Motor neuron (in vitro differentiated cells): ENCODE data around the gene SLC6A6. TPM values are rescaled to one million over a fixed set of nuclear protein-coding genes. Genes with fewer than 3 reads are reported as not detected.

ENCODE experiments used
- ATAC-seq, 8 experiments: fragments of 200-7000 bp; cut with Tn5 transposase; replicated peaks in 6 of 8; 2 replicates each; pipeline ENCODE4 v1.8.0; 2021; ENCODE audit warnings: mild to moderate bottlenecking in 8 of 8, moderate library complexity in 8 of 8
- H3K27ac ChIP-seq, 2 donors: fragments of 250-450 bp; sonication (Bioruptor Pico); 2 replicates each; pipeline ENCODE4 v1.9.0; 2021; ENCODE audit warnings: antibody characterized with exemption in 2 of 2, mild to moderate bottlenecking in 2 of 2, moderate library complexity in 1 of 2
- H3K4me1 ChIP-seq, 2 donors: fragments of 250-450 bp; sonication (Bioruptor Pico); replicated peaks in 1 of 2; 2 replicates each; pipeline ENCODE4 v1.6.1; 2021; ENCODE audit warnings: antibody characterized with exemption in 2 of 2, mild to moderate bottlenecking in 2 of 2, moderate library complexity in 1 of 2
- H3K4me3 ChIP-seq, 5 donors: fragments of 250-450 bp; sonication (Bioruptor Pico); 2 replicates each; pipeline ENCODE4 v1.9.0; 2021; ENCODE audit warnings: antibody characterized with exemption in 5 of 5, mild to moderate bottlenecking in 5 of 5, moderate library complexity in 4 of 5
- WGBS, 10 experiments: fragments of 450-650 bp; shearing (Covaris generic); methylation state at CpG; one replicate each; pipeline ENCODE4 v1.0.0; 2022; 5-methylcytosine and 5-hydroxymethylcytosine counted together
- in situ Hi-C, 9 experiments: fragments of 400-800 bp; cut with MboI; loops; one replicate each; pipeline ENCODE4 v1.15.0; 2021; ENCODE audit warnings: low sequenced_read_pairs in 9 of 9, low pct_unique_long_range_greater_than_20kb in 2 of 9; ENCODE audit not compliant: unreplicated experiment in 9 of 9
- total RNA-seq, 8 experiments: library from RNA; unstranded; fragments of 300-600 nt; gene quantifications; 2 replicates each; pipeline versions ENCODE4 v1.2.3 to v1.2.4, GENCODE V29; 2022

The SLC6A6 gene
- total RNA-seq, 8 experiments from 2014 or later = 5.6 to 53.5 (median 8.3) TPM

DNA sequence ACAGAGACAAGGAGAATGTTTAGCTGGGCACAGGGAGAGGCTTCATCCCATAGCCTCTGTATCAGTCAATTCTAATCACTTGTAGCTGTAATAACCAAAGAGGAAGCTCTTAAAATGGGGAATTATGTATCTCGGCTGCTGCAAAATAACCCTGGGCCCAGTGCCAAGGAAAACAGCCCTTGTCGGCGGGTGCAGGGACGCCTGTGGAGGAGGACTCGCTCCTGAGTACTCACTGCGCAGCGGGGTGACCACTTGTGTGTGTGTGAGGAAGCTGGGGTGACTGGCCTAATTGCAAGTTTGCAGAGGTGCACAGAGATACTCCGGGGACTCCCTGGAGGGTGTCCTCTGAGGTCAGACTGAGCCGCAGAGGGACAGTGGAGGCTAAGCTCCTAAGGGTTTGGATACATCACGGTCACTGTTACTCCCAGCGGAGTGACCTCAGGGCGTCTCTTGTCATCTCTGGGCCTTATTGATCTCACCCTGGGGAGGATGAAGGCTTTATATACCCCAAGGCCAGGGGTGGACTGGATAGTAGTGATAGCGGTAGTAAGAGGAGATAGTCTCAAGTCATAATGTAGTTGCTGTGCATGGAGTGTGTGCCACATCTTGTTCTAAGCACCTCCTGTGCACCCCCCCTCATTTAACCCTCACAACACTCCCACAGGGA, 37.2 kb downstream of the SLC6A6 start:
- peak in 3 of 8 experiments; percentile 24 to 55 (median 29) for ATAC-seq
- no peak overlapping the region for H3K27ac ChIP-seq
- 58 to 100% (median 86%) methylated on average over 1 to 8 of the region's 13 CpGs; no CpG with 5 or more reads in 5 of the 10 experiments for WGBS, 10 experiments
- H3K4me1 ChIP-seq = peaks cover 3 to 19% of the 10 kb centered on the region in 2 donors
- in situ Hi-C loops = no loop called here
- no peak overlapping the region for H3K4me3 ChIP-seq

DNA sequence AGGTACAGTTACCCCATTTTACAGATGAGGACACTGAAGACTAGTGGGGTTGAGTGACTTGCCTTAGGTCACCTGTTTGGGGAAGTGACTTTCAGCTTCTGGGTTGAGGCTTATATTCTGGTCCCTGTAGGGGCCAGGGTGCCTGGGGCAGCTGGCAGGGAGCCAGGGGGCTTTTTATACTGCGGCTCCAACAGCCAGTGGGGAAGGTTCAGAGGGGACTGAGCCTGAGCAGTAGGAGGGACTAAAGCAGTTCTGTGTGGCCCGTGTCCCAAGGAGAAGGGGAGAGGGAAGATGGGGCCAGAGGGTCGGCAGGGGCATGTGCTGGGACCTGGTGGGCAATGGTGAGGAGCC, 37.7 kb downstream of the SLC6A6 start:
- WGBS, 10 experiments = 70% methylated on average over 2 of the region's 3 CpGs; no CpG with 5 or more reads in 9 of the 10 experiments
- peak in 6 of 8 experiments; percentile 24 to 37 (median 28) for ATAC-seq

DNA sequence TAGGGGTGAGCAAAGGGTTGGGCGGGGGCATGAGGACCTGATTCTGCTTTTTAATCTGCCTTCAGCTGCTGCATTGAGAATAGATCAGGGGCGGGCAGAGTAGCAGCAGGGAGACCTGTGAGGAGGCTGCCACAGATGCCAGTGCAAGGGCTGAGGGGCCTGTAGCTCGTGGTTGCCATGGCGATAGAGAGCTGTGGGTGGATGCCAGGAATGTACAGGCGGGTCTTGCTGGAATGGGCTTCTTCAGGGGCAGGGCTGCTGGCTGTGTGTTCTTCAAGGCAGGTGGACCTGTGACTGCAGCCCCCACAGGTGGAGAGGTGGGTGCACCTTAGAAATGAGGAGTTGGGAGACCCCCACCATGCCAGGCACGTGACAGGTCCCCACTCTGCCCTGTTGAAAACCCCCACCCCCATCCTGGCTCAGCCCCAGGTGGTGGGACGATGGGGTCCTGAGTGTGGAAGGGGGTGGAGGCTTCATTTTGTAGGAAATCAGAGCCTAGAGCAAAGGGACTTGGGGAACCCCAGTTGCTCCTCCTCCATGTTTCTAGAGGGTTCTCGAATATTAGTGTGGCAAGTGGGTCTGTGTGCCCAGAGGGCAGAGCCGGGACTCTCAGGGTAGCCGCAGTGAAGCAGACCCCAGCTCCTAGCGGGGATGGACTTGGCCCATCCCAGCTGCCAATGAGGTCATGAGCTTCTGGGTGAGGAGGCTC, 38.3 kb downstream of the SLC6A6 start:
- H3K4me1 ChIP-seq = peaks cover 3 to 15% of the 10 kb centered on the region in 2 donors
- WGBS, 10 experiments = 50 to 83% (median 60%) methylated on average over 1 to 3 of the region's 11 CpGs; no CpG with 5 or more reads in 6 of the 10 experiments
- peak in 6 of 8 experiments; percentile 71 to 96 (median 84) for ATAC-seq
- no peak overlapping the region for H3K4me3 ChIP-seq
- in situ Hi-C loops = no loop called here
- H3K27ac ChIP-seq = no peak overlapping the region

More for the DNA sequence above, 37.7 kb downstream of the SLC6A6 start:
- Histone ChIP-seq H3K4me3 (no peak overlapping the region), H3K27ac (no peak overlapping the region), H3K4me1 (peaks cover 3 to 19% of the 10 kb centered on the region in 2 donors)
- in situ Hi-C loops = no loop called here

DNA sequence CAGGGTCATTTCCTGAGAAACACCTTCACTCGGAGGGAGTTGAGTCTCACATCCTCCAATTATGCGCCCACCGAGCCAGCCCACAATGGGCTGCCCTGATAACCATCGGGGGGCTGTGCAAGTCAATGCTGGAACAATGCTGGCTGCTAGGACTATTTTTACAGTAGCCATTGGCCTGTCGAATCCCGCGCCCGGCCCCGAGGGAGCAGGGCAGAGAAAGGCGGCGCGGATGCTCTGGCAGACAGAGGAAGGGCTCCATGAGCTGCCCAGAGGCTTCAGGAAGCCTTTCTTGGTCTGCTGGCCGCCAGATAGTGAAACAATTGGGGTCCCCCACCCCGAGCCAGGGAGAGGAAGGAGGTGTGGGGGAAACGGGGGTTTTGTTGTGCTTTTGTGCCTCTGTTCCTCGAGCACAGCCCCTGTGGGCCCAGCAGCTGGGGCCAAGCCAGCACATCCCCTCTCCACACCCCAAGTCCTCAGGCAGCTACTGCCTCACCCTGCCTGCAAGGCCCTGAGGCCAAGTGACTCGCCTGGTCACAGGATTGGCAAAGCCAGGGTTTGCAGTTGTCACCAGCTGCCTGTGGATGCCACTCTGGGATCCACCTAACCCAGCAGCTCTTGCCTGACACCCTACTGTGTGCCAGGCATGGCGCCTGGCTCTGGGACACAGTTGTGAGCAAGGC, 39.0 kb downstream of the SLC6A6 start:
- H3K27ac ChIP-seq = no peak overlapping the region
- in situ Hi-C loops = no loop called here
- WGBS, 10 experiments = 47 to 100% (median 80%) methylated on average over 1 to 6 of the region's 18 CpGs; no CpG with 5 or more reads in 4 of the 10 experiments
- peaks cover 3 to 14% of the 10 kb centered on the region in 2 donors for H3K4me1 ChIP-seq
- no peak overlapping the region for H3K4me3 ChIP-seq
- peak in 4 of 8 experiments; percentile 20 to 84 (median 54) for ATAC-seq

GRCh38 chr3:14441920-14442300, 39.5 kb downstream of the SLC6A6 start:
- no peak overlapping the region for H3K27ac ChIP-seq
- 68 to 100% (median 93%) methylated on average over 2 to 4 of the region's 6 CpGs; no CpG with 5 or more reads in 5 of the 10 experiments for WGBS, 10 experiments
- in situ Hi-C loops = no loop called here
- ATAC-seq = peak in 4 of 8 experiments; percentile 25 to 69 (median 52)
- H3K4me3 ChIP-seq = no peak overlapping the region
- peaks cover 3 to 14% of the 10 kb centered on the region in 2 donors for H3K4me1 ChIP-seq

GRCh38 chr3:14444380-14444779, 42.0 kb downstream of the SLC6A6 start:
- no peak for ATAC-seq
- Histone ChIP-seq H3K27ac (no peak overlapping the region), H3K4me3 (no peak overlapping the region), H3K4me1 (peaks cover 3 to 13% of the 10 kb centered on the region in 2 donors)
- in situ Hi-C loops = no loop called here
- WGBS, 10 experiments = 80 to 97% (median 93%) methylated on average over 1 to 6 of the region's 6 CpGs; no CpG with 5 or more reads in 3 of the 10 experiments

DNA sequence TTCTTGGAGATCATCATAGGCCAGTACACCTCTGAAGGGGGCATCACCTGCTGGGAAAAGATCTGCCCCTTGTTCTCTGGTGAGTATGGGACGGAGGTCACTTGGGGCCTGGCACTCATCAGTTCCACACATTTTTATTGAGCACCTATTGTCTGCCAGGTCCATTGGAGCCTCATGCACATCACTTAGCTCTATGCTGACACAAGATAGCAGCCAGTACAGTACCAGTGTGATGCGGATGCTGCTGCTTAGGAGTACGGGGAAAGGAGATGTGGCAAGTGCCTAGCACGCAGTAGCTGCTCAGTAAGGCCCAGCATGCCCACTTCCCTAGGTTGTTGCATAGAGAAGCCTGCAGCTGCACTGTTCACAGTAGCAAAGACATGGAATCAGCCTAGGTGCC, 43.4 kb downstream of the SLC6A6 start:
- no peak for ATAC-seq
- Histone ChIP-seq H3K27ac (no peak overlapping the region), H3K4me1 (peaks cover 0 to under 1% of the 10 kb centered on the region in 2 donors), H3K4me3 (no peak overlapping the region)
- in situ Hi-C loops = no loop called here
- WGBS, 10 experiments = 70 to 100% (median 90%) methylated on average over 1 to 3 of the region's 4 CpGs; no CpG with 5 or more reads in 3 of the 10 experiments

GRCh38 chr3:14446988-14447570, 44.7 kb downstream of the SLC6A6 start:
- peaks cover 4% of the 10 kb centered on the region in 2 donors for H3K4me1 ChIP-seq
- in situ Hi-C loops = no loop called here
- H3K4me3 ChIP-seq = no peak overlapping the region
- 80 to 100% (median 100%) methylated on average over 1 of the region's 1 CpG; no CpG with 5 or more reads in 4 of the 10 experiments for WGBS, 10 experiments
- ATAC-seq = no peak
- no peak overlapping the region for H3K27ac ChIP-seq

DNA sequence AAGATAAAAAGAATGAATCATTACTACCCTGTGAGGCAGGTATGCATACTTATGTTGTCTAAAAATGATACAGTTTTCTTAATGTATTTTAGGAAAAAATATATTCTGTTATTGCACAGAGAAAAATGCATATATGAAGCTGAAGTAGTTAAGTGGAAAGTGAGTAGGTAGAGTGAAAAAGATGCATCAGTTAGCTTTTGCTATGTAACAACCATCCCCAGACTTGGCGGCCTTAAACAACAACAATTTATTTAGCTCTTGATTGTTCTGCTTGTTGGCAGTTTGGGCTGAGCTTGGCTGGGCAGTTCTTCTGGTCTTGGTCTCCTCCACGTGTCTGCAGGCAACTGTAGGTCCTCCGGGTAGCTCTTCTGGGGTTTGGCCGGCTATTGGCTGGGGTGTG, 45.7 kb downstream of the SLC6A6 start:
- 72 to 100% (median 97%) methylated on average over 1 to 4 of the region's 4 CpGs; no CpG with 5 or more reads in 4 of the 10 experiments for WGBS, 10 experiments
- ATAC-seq = no peak
- Histone ChIP-seq H3K4me3 (no peak overlapping the region), H3K27ac (no peak overlapping the region), H3K4me1 (peaks cover 14% of the 10 kb centered on the region in 2 donors)
- in situ Hi-C loops = no loop called here

- 60 to 100% (median 85%) methylated on average over 1 to 7 of the region's 15 CpGs; no CpG with 5 or more reads in 4 of the 10 experiments for WGBS, 10 experiments
- in situ Hi-C loops = no loop called here
- H3K4me1 ChIP-seq = peaks cover 18 to 24% of the 10 kb centered on the region in 2 donors
- H3K27ac ChIP-seq = no peak overlapping the region
- no peak overlapping the region for H3K4me3 ChIP-seq
- ATAC-seq = no peak
These were observed 46.6 kb downstream of the SLC6A6 start for GRCh38 chr3:14448756-14449727.

GRCh38 chr3:14450506-14450905, 48.1 kb downstream of the SLC6A6 start:
- no peak overlapping the region for H3K4me3 ChIP-seq
- H3K27ac ChIP-seq = no peak overlapping the region
- 80 to 100% (median 100%) methylated on average over 1 to 3 of the region's 3 CpGs; no CpG with 5 or more reads in 7 of the 10 experiments for WGBS, 10 experiments
- in situ Hi-C loops = loop anchor here in 3 of 9 experiments (25.0 kb wide), 2 partner anchors 188 to 563 kb away; partner anchors contain the start of gene WNT7A (in 1 of the 3)
- no peak for ATAC-seq
- H3K4me1 ChIP-seq = peaks cover 18 to 28% of the 10 kb centered on the region in 2 donors
